KOPT-K1 (cell line): ENCODE measurements around the gene BFSP2.

Experiments
- H3K27ac ChIP-seq: fragments of 200-600 bp; sonication (generic); 2 replicates; pipeline ENCODE4 v1.5.1; 2016; ENCODE audit warnings: antibody characterized with exemption, mild to moderate bottlenecking, low read depth, low read length; ENCODE audit not compliant: poor library complexity, severe bottlenecking
- H3K36me3 ChIP-seq: fragments of 200-600 bp; sonication (generic); 2 replicates; pipeline ENCODE4 v1.5.1; 2017; ENCODE audit warnings: antibody characterized with exemption, mild to moderate bottlenecking, low read length, moderate library complexity; ENCODE audit not compliant: insufficient read depth
- H3K9me3 ChIP-seq: fragments of 200-600 bp; sonication (generic); 2 replicates; pipeline ENCODE4 v1.5.1; 2017; ENCODE audit warnings: antibody characterized with exemption, low read length, mild to moderate bottlenecking; ENCODE audit not compliant: insufficient read depth, poor library complexity, severe bottlenecking

BFSP2 gene

GRCh38 chr3:133451309-133451708 is 51.5 kb downstream of the BFSP2 start:
- H3K9me3 ChIP-seq, result no peaks in the 10 kb centered on the region

GRCh38 chr3:133452641-133453319 is 52.9 kb downstream of the BFSP2 start:
- Histone ChIP-seq H3K9me3 (no peaks in the 10 kb centered on the region), H3K36me3 (no peaks in the 10 kb centered on the region), H3K27ac (no peak overlapping the region)

More at GRCh38 chr3:133451309-133451708, 51.5 kb downstream of the BFSP2 start:
- Histone ChIP-seq H3K36me3 (no peaks in the 10 kb centered on the region), H3K27ac (no peak overlapping the region)

GRCh38 chr3:133453383-133453782 is 53.5 kb downstream of the BFSP2 start:
- H3K36me3 ChIP-seq, result no peaks in the 10 kb centered on the region
- H3K27ac ChIP-seq, result no peak overlapping the region
- H3K9me3 ChIP-seq, result no peaks in the 10 kb centered on the region

GRCh38 chr3:133455281-133455680 is 55.4 kb downstream of the BFSP2 start:
- H3K27ac ChIP-seq, result no peak overlapping the region
- no peaks in the 10 kb centered on the region for H3K9me3 ChIP-seq
- no peaks in the 10 kb centered on the region for H3K36me3 ChIP-seq

GRCh38 chr3:133455960-133456359 is 56.1 kb downstream of the BFSP2 start:
- no peaks in the 10 kb centered on the region for H3K9me3 ChIP-seq
- no peaks in the 10 kb centered on the region for H3K36me3 ChIP-seq
- no peak overlapping the region for H3K27ac ChIP-seq

GRCh38 chr3:133457025-133457424 is 57.2 kb downstream of the BFSP2 start:
- Histone ChIP-seq H3K36me3 (no peaks in the 10 kb centered on the region), H3K27ac (no peak overlapping the region), H3K9me3 (no peaks in the 10 kb centered on the region)

- no peaks in the 10 kb centered on the region for H3K36me3 ChIP-seq
- H3K9me3 ChIP-seq, result no peaks in the 10 kb centered on the region
- no peak overlapping the region for H3K27ac ChIP-seq
Observed at GRCh38 chr3:133457465-133458067, 57.7 kb downstream of the BFSP2 start.

GRCh38 chr3:133459400-133459799 is 59.5 kb downstream of the BFSP2 start:
- Histone ChIP-seq H3K9me3 (no peaks in the 10 kb centered on the region), H3K36me3 (no peaks in the 10 kb centered on the region), H3K27ac (no peak overlapping the region)

- Histone ChIP-seq H3K27ac (no peak overlapping the region), H3K36me3 (no peaks in the 10 kb centered on the region), H3K9me3 (no peaks in the 10 kb centered on the region)
Observed at GRCh38 chr3:133460809-133461208, 61.0 kb downstream of the BFSP2 start.

GRCh38 chr3:133461291-133461690 is 61.4 kb downstream of the BFSP2 start:
- H3K36me3 ChIP-seq, result no peaks in the 10 kb centered on the region
- H3K9me3 ChIP-seq, result no peaks in the 10 kb centered on the region
- H3K27ac ChIP-seq, result no peak overlapping the region

GRCh38 chr3:133463347-133463860 is 63.5 kb downstream of the BFSP2 start:
- H3K36me3 ChIP-seq, result no peaks in the 10 kb centered on the region
- H3K9me3 ChIP-seq, result no peaks in the 10 kb centered on the region
- H3K27ac ChIP-seq, result no peak overlapping the region

GRCh38 chr3:133464573-133464972 is 64.7 kb downstream of the BFSP2 start:
- Histone ChIP-seq H3K27ac (no peak overlapping the region), H3K9me3 (no peaks in the 10 kb centered on the region), H3K36me3 (no peaks in the 10 kb centered on the region)

GRCh38 chr3:133466531-133467386 is 66.9 kb downstream of the BFSP2 start:
- Histone ChIP-seq H3K27ac (no peak overlapping the region), H3K36me3 (no peaks in the 10 kb centered on the region), H3K9me3 (no peaks in the 10 kb centered on the region)

GRCh38 chr3:133467780-133468179 is 67.9 kb downstream of the BFSP2 start:
- no peaks in the 10 kb centered on the region for H3K36me3 ChIP-seq
- H3K27ac ChIP-seq, result no peak overlapping the region
- H3K9me3 ChIP-seq, result no peaks in the 10 kb centered on the region

GRCh38 chr3:133468251-133468721 is 68.4 kb downstream of the BFSP2 start:
- Histone ChIP-seq H3K9me3 (no peaks in the 10 kb centered on the region), H3K36me3 (no peaks in the 10 kb centered on the region), H3K27ac (no peak overlapping the region)
